Spleen (tissue), 13 donors: ENCODE results near the gene CD19. TPM values are rescaled to one million over a fixed set of nuclear protein-coding genes. Genes with fewer than 3 reads are reported as not detected.

ENCODE experiments used
- DNase-seq: peaks from one replicate; pipeline ENCODE4 v3.0.0-alpha.2; 2020
- H3K27ac ChIP-seq, 8 donors: fragments of 200-600 bp; sonication (generic) in 7 of 8; 1 replicate in 4 of 8; 2 replicates in 4 of 8; pipeline versions ENCODE4 v1.5.0 to v1.8.0; 2016 to 2021; ENCODE audit warnings: inconsistent platforms in 4 of 8, mild to moderate bottlenecking in 4 of 8, moderate library complexity in 1 of 8
- H3K27me3 ChIP-seq, 7 donors: fragments of 200-600 bp; sonication (generic) in 6 of 7; replicated peaks in 1 of 7; 1 replicate in 4 of 7; 2 replicates in 3 of 7; pipeline versions ENCODE4 v1.5.0 to v1.8.0; 2016 to 2021; ENCODE audit warnings: inconsistent platforms in 3 of 7, mild to moderate bottlenecking in 1 of 7
- H3K36me3 ChIP-seq, 6 donors: fragments of 200-600 bp; sonication (generic) in 5 of 6; 1 replicate in 4 of 6; 2 replicates in 2 of 6; pipeline versions ENCODE4 v1.5.0 to v1.8.0; 2016 to 2021; ENCODE audit warnings: inconsistent platforms in 2 of 6
- H3K4me1 ChIP-seq, 6 donors: fragments of 200-600 bp; sonication (generic) in 5 of 6; 1 replicate in 3 of 6; 2 replicates in 3 of 6; pipeline versions ENCODE4 v1.5.0 to v1.8.0; 2016 to 2021; ENCODE audit warnings: inconsistent platforms in 3 of 6
- H3K4me3 ChIP-seq, 8 donors: fragments of 200-600 bp; sonication (generic) in 7 of 8; 1 replicate in 4 of 8; 2 replicates in 4 of 8; pipeline versions ENCODE4 v1.5.0 to v1.8.0; 2016 to 2021; ENCODE audit warnings: inconsistent platforms in 4 of 8, mild to moderate bottlenecking in 4 of 8, moderate library complexity in 2 of 8
- H3K9me3 ChIP-seq, 8 donors: fragments of 200-600 bp; sonication (generic) in 7 of 8; 1 replicate in 4 of 8; 2 replicates in 4 of 8; pipeline versions ENCODE4 v1.5.0 to v1.8.0; 2016 to 2021; ENCODE audit warnings: inconsistent platforms in 4 of 8
- CTCF ChIP-seq, 11 experiments: fragments of 200-600 bp in 7 of 11; fragments of 450-650 bp in 4 of 11; sonication (generic) in 4 of 11; IDR thresholded peaks in 8 of 11; conservative IDR thresholded peaks in 3 of 11; 1 replicate in 7 of 11; 2 replicates in 4 of 11; pipeline versions ENCODE4 v1.4.0 to v1.8.0; 2016 to 2021; ENCODE audit warnings: antibody characterized with exemption in 11 of 11, inconsistent platforms in 4 of 11, mild to moderate bottlenecking in 1 of 11
- POLR2A ChIP-seq, 3 donors: fragments of 450-650 bp; IDR thresholded peaks; one replicate each; pipeline ENCODE4 v1.5.1; 2017; ENCODE audit warnings: antibody characterized with exemption in 3 of 3, mild to moderate bottlenecking in 1 of 3
- POLR2AphosphoS5 ChIP-seq, 3 donors: sonication (generic); formaldehyde crosslinking; IDR thresholded peaks; one replicate each; pipeline ENCODE4 v1.5.1; 2017; ENCODE audit warnings: antibody characterized with exemption in 3 of 3
- WGBS, 5 donors: extraction: QIAGEN DNeasy Blood & Tissue Kit in 3 of 5; methylation state at CpG; one replicate each; pipeline versions ENCODE4 v1.1.5 to v1.1.7; 2013 to 2018; 5-methylcytosine and 5-hydroxymethylcytosine counted together
- intact Hi-C: fragments of 100-400 bp; cut with DNase I; formaldehyde crosslinking; loops from one replicate; pipeline ENCODE4 v1.15.0; 2023; ENCODE audit warnings: low total_unique reads
- long read RNA-seq, 2 donors: transcript quantifications; one replicate each; lab custom pipeline, GENCODE V29; 2026
- polyA plus RNA-seq, 3 donors: library from polyadenylated mRNA; stranded (reverse); fragments of 200-250 nt; gene quantifications; one replicate each; pipeline ENCODE4 v1.2.1, GENCODE V29; 2013
- total RNA-seq, 7 donors: library from RNA; depleted of rRNA in 3 of 7; stranded (reverse); fragments of >200 nt in 3 of 7; fragmentation: NEBNext Ultra II Directional in 4 of 7; extraction: Animal tissue kit (Norgen Biotek cat#: 25700) in 4 of 7; gene quantifications; one replicate each; pipeline versions ENCODE4 v1.1.0 to v1.2.1, GENCODE V29; 2016 to 2021
- donor health status: healthy with polysubstance abuse.
- donor health status: DM: no; HTN: no; CAD: no; lungs with moderate emphysema.
- donor health status: DM: no; HTN: no; CAD: no.
- donor health status: Bipolar disorder and iron deficiency.
- donor health status: healthy.
- donor health status: DM: no; HTN: no; CAD: no.
- donor health status: DM: yes; HTN: yes; CAD: no.

Gene CD19
- total RNA-seq, result 100 to 1,000 TPM in 3 of 7 donors, 10 to 100 TPM in 4; 77.0 to 120 (median 98.0) TPM
- polyA plus RNA-seq, result 100 to 1,000 TPM; 202 to 312 (median 278) TPM
- long read RNA-seq, donor 1, partial matches to known transcripts, result 0 of 4 reads
- long read RNA-seq, donor 1, other reads (novel, unspliced or antisense), result 0 of 4 reads
- long read RNA-seq, donor 2, partial matches to known transcripts, result 0 of 1 reads
- long read RNA-seq, donor 2, other reads (novel, unspliced or antisense), result 0 of 1 reads

DNA sequence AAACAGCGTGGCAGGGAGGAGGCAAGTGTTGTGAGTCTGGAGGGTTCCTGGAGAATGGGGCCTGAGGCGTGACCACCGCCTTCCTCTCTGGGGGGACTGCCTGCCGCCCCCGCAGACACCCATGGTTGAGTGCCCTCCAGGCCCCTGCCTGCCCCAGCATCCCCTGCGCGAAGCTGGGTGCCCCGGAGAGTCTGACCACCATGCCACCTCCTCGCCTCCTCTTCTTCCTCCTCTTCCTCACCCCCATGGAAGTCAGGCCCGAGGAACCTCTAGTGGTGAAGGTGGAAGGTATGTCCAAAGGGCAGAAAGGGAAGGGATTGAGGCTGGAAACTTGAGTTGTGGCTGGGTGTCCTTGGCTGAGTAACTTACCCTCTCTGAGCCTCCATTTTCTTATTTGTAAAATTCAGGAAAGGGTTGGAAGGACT, at the start of gene CD19:
CD19 (plus strand) TSS at position 171 of the 425 bp plus-strand sequence; CDS start at position 201, 30 bp downstream.
- peaks cover 0 to 27% (median 0%) of the 10 kb centered on the region in 6 donors for H3K36me3 ChIP-seq
- intact Hi-C loops, result no loop called here
- H3K4me1 ChIP-seq, result peaks cover 8 to 68% (median 30%) of the 10 kb centered on the region in 6 donors
- peak; percentile 89 for DNase-seq
- 70 to 85% (median 82%) methylated on average over 9 to 10 of the region's 10 CpGs for WGBS, 5 donors
- H3K27ac ChIP-seq, result peak within 1 kb of the TSS; percentile 41 to 88 (median 74)
- TF ChIP-seq POLR2AphosphoS5 (IDR thresholded peaks at IDR 0.05) (peak; percentile 43 to 76 (median 68)), CTCF (IDR thresholded peaks at IDR 0.05 in 8 of 11, conservative IDR thresholded peaks at IDR 0.05 in 3 of 11) (no peak)
- H3K9me3 ChIP-seq, result no peaks in the 10 kb centered on the region
- no peaks in the 10 kb centered on the region for H3K27me3 ChIP-seq
- H3K4me3 ChIP-seq, result peak within 1 kb of the TSS; percentile 21 to 74 (median 46)

GRCh38 chr16:28882551-28883160, 49.1 kb upstream of the CD19 start:
- no peaks in the 10 kb centered on the region for H3K36me3 ChIP-seq
- TF ChIP-seq POLR2AphosphoS5 (IDR thresholded peaks at IDR 0.05), result no peak
- TF ChIP-seq CTCF (IDR thresholded peaks at IDR 0.05 in 8 of 11, conservative IDR thresholded peaks at IDR 0.05 in 3 of 11), result no peak
- TF ChIP-seq POLR2A (IDR thresholded peaks at IDR 0.05), result no peak
- peaks cover 6 to 27% (median 19%) of the 10 kb centered on the region in 6 donors for H3K4me1 ChIP-seq
- H3K27me3 ChIP-seq, result peaks cover 0 to 34% (median 0%) of the 10 kb centered on the region in 7 donors
- H3K27ac ChIP-seq, result no peak overlapping the region
- H3K4me3 ChIP-seq, result no peak overlapping the region
- no peaks in the 10 kb centered on the region for H3K9me3 ChIP-seq
- 57 to 77% (median 67%) methylated on average over 20 to 24 of the region's 24 CpGs for WGBS, 5 donors
- intact Hi-C loops, result no loop called here
- peak; percentile 59 for DNase-seq

DNA sequence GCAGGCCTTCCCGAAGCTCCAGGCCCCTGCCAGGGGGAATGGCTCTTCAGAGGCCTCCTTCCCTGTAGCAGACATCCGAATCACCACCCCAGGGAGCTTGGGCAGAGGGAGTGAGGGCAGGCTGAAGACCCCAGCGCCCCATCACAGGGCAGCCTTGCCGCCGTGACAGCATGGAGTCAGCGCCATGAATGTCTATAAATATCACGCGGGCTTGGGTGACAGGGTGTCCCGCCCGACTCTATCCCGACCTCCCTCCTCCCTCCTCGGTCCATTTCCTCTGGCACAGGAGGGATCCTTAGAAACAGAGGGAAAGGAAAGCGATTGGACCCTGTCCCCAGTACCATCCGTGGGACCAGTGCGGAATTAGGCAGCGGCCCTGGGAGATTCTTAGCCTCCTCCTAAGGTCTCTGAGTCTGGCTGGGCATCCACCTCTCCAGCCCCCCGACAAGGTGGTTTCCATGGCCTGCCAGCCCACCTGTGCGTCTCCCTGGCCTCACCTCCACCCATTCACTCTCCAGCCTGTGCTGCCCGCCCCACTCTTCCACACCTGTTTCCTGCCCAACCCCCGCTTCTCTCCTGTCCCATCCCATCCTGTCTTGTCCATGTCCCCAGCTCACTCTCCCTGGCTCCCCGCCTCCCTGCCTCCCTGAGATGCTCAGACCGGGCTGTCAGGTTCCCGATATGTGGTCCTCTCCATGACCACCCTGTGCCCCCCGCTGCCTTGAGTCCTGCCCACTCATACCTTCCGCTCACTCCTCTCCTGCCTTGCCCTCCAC, 48.4 kb upstream of the CD19 start:
- no peak overlapping the region for H3K4me3 ChIP-seq
- peak; percentile 61 for DNase-seq
- WGBS, 5 donors, result 67 to 84% (median 79%) methylated on average over 21 to 25 of the region's 25 CpGs
- no peaks in the 10 kb centered on the region for H3K9me3 ChIP-seq
- no peaks in the 10 kb centered on the region for H3K36me3 ChIP-seq
- peaks cover 6 to 27% (median 19%) of the 10 kb centered on the region in 6 donors for H3K4me1 ChIP-seq
- no peak overlapping the region for H3K27ac ChIP-seq
- intact Hi-C loops, result no loop called here
- TF ChIP-seq CTCF (IDR thresholded peaks at IDR 0.05 in 8 of 11, conservative IDR thresholded peaks at IDR 0.05 in 3 of 11), result no peak
- no peak for TF ChIP-seq POLR2A (IDR thresholded peaks at IDR 0.05)
- no peak for TF ChIP-seq POLR2AphosphoS5 (IDR thresholded peaks at IDR 0.05)
- peaks cover 0 to 34% (median 0%) of the 10 kb centered on the region in 7 donors for H3K27me3 ChIP-seq
